ENCODE measurements around the gene NTN4.
"Not testable (repeated sequence)": the region's sequence is repeated elsewhere in the genome, so short reads cannot be mapped to it uniquely, and the experiment has no call there.

The NTN4 gene

GRCh38 chr12:95784286-95784685 lies 6.3 kb downstream of the NTN4 start:
- no peak overlapping the region for H3K4me3 ChIP-seq (replicated peaks; ENCODE audit: low read depth, low read length)
- TF ChIP-seq CTCF (IDR thresholded peaks at IDR 0.05; ENCODE audit: low read length, missing control alignments): no peak
- DNase-seq (ENCODE audit: low read depth): no peak

GRCh38 chr12:95775466-95775865 lies 15.1 kb downstream of the NTN4 start:
- not testable (repeated sequence) for DNase-seq (ENCODE audit: low read depth)

GRCh38 chr12:95774311-95775045 lies 16.1 kb downstream of the NTN4 start:
- no peak for TF ChIP-seq CTCF (IDR thresholded peaks at IDR 0.05; ENCODE audit: low read length, missing control alignments)
- no peak overlapping the region for H3K4me3 ChIP-seq (replicated peaks; ENCODE audit: low read depth, low read length)
- DNase-seq (ENCODE audit: low read depth): peak; percentile 47

More at GRCh38 chr12:95775466-95775865, 15.1 kb downstream of the NTN4 start:
- not testable (repeated sequence) for H3K4me3 ChIP-seq (replicated peaks; ENCODE audit: low read depth, low read length)

- no peak for DNase-seq (ENCODE audit: low read depth)
- H3K4me3 ChIP-seq (replicated peaks; ENCODE audit: low read depth, low read length): no peak overlapping the region
- TF ChIP-seq CTCF (IDR thresholded peaks at IDR 0.05; ENCODE audit: low read length, missing control alignments): no peak
These were observed 17.2 kb downstream of the NTN4 start for GRCh38 chr12:95773320-95773719.

- no peak overlapping the region for H3K4me3 ChIP-seq (replicated peaks; ENCODE audit: low read depth, low read length)
- TF ChIP-seq CTCF (IDR thresholded peaks at IDR 0.05; ENCODE audit: low read length, missing control alignments): no peak
- no peak for DNase-seq (ENCODE audit: low read depth)
These were observed 22.9 kb downstream of the NTN4 start for GRCh38 chr12:95767703-95768102.

- no peak for DNase-seq (ENCODE audit: low read depth)
- no peak overlapping the region for H3K4me3 ChIP-seq (replicated peaks; ENCODE audit: low read depth, low read length)
- TF ChIP-seq CTCF (IDR thresholded peaks at IDR 0.05; ENCODE audit: low read length, missing control alignments): no peak
These were observed 24.1 kb downstream of the NTN4 start for GRCh38 chr12:95766356-95767019.

GRCh38 chr12:95764848-95765247 lies 25.7 kb downstream of the NTN4 start:
- H3K4me3 ChIP-seq (replicated peaks; ENCODE audit: low read depth, low read length): no peak overlapping the region
- no peak for DNase-seq (ENCODE audit: low read depth)
- TF ChIP-seq CTCF (IDR thresholded peaks at IDR 0.05; ENCODE audit: low read length, missing control alignments): no peak

Measured in fibroblast of pulmonary artery (primary cell).